Measurements from ENCODE around the gene SHH.

DNA sequence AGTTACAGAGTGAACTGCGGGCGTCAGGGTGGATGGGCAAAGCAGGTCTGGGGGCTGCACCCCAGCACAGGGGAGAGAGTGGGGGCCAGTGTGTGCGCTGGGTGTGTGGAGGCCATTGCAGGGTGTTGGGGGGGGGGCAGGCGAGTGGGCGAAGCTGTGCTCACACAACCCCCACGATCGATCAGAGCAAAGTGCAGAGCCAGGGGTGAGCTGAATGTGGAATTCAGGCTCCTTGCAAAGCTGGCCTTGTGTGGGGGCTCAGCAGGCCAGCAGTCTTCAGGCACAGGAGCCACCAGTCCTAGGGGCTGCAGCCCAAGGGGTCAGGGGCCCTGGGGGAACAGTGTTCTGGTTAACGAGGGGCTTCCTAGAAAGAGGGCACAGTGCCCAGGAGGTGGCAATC lies 862 bp upstream of the SHH start:
- TF ChIP-seq, protein P1, sequence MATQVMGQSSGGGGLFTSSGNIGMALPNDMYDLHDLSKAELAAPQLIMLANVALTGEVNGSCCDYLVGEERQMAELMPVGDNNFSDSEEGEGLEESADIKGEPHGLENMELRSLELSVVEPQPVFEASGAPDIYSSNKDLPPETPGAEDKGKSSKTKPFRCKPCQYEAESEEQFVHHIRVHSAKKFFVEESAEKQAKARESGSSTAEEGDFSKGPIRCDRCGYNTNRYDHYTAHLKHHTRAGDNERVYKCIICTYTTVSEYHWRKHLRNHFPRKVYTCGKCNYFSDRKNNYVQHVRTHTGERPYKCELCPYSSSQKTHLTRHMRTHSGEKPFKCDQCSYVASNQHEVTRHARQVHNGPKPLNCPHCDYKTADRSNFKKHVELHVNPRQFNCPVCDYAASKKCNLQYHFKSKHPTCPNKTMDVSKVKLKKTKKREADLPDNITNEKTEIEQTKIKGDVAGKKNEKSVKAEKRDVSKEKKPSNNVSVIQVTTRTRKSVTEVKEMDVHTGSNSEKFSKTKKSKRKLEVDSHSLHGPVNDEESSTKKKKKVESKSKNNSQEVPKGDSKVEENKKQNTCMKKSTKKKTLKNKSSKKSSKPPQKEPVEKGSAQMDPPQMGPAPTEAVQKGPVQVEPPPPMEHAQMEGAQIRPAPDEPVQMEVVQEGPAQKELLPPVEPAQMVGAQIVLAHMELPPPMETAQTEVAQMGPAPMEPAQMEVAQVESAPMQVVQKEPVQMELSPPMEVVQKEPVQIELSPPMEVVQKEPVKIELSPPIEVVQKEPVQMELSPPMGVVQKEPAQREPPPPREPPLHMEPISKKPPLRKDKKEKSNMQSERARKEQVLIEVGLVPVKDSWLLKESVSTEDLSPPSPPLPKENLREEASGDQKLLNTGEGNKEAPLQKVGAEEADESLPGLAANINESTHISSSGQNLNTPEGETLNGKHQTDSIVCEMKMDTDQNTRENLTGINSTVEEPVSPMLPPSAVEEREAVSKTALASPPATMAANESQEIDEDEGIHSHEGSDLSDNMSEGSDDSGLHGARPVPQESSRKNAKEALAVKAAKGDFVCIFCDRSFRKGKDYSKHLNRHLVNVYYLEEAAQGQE (IDR thresholded peaks at IDR 0.05; ENCODE audit: insufficient read depth in 1 of 2, low read depth in 2 of 2, low read length in 1 of 2), result no peak
- TF ChIP-seq, protein P2, sequence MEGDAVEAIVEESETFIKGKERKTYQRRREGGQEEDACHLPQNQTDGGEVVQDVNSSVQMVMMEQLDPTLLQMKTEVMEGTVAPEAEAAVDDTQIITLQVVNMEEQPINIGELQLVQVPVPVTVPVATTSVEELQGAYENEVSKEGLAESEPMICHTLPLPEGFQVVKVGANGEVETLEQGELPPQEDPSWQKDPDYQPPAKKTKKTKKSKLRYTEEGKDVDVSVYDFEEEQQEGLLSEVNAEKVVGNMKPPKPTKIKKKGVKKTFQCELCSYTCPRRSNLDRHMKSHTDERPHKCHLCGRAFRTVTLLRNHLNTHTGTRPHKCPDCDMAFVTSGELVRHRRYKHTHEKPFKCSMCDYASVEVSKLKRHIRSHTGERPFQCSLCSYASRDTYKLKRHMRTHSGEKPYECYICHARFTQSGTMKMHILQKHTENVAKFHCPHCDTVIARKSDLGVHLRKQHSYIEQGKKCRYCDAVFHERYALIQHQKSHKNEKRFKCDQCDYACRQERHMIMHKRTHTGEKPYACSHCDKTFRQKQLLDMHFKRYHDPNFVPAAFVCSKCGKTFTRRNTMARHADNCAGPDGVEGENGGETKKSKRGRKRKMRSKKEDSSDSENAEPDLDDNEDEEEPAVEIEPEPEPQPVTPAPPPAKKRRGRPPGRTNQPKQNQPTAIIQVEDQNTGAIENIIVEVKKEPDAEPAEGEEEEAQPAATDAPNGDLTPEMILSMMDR (IDR thresholded peaks at IDR 0.05), result no peak

All from Panc1 (cell line).